ENCODE results near the gene PPP6R3. TPM values are rescaled to one million over a fixed set of nuclear protein-coding genes. Genes with fewer than 3 reads are reported as not detected.
A peak's percentile ranks its signal among the peaks of the same experiment; 100 is the strongest.

The PPP6R3 gene
- total RNA-seq, 1 experiment from 2014 or later = 129 TPM

GRCh38 chr11:68430801-68431200 is 29.8 kb upstream of the PPP6R3 start:
- Histone ChIP-seq H3K9me2 (ENCODE audit: insufficient read depth) (no peaks in the 10 kb centered on the region), H3K9me3 (ENCODE audit: insufficient read depth, low read depth) (peaks cover 10% of the 10 kb centered on the region; the same call in 1 of the 2 replicates), H3K79me2 (ENCODE audit: low read depth) (no peaks in the 10 kb centered on the region), H3F3A (ENCODE audit: insufficient read depth, low read depth) (no peaks in the 10 kb centered on the region; the same call in 1 of the 2 replicates), H3K4me2 (no peak overlapping the region), H3K36me3 (ENCODE audit: low read depth) (peaks cover 16% of the 10 kb centered on the region), H3K4me1 (replicated peaks; ENCODE audit: insufficient read depth) (no peaks in the 10 kb centered on the region), H3K4me3 (no peak overlapping the region), H3K27ac (no peak overlapping the region), H4K20me1 (ENCODE audit: insufficient read depth) (no peaks in the 10 kb centered on the region), H2AFZ (no peak overlapping the region), H3K27me3 (ENCODE audit: insufficient read depth, low read depth) (no peaks in the 10 kb centered on the region)
- DNase-seq = peak; percentile 65 to 69
- intact Hi-C loops (cut with micrococcal nuclease; ENCODE audit: unreplicated experiment) = no loop called here
- ChIA-PET POLR2A (ENCODE audit: unreplicated experiment) (no interaction called here), CTCF (interaction anchor here (0.6 kb wide), 1 partner anchor 422 kb away, joined by 8 read pairs; no protein-coding TSS in a partner anchor)
- no TSS peak for BruUV-seq (replicated peaks)
- TF ChIP-seq, protein P1, sequence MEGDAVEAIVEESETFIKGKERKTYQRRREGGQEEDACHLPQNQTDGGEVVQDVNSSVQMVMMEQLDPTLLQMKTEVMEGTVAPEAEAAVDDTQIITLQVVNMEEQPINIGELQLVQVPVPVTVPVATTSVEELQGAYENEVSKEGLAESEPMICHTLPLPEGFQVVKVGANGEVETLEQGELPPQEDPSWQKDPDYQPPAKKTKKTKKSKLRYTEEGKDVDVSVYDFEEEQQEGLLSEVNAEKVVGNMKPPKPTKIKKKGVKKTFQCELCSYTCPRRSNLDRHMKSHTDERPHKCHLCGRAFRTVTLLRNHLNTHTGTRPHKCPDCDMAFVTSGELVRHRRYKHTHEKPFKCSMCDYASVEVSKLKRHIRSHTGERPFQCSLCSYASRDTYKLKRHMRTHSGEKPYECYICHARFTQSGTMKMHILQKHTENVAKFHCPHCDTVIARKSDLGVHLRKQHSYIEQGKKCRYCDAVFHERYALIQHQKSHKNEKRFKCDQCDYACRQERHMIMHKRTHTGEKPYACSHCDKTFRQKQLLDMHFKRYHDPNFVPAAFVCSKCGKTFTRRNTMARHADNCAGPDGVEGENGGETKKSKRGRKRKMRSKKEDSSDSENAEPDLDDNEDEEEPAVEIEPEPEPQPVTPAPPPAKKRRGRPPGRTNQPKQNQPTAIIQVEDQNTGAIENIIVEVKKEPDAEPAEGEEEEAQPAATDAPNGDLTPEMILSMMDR (conservative IDR thresholded peaks at IDR 0.05) = no peak
- no peak for TF ChIP-seq EZH2 (IDR thresholded peaks at IDR 0.05; ENCODE audit: low read depth)

- no TSS peak for BruUV-seq (replicated peaks)
- ChIA-PET POLR2A (ENCODE audit: unreplicated experiment) (no interaction called here), CTCF (no interaction called here)
- Histone ChIP-seq H3K36me3 (ENCODE audit: low read depth) (peaks cover 16% of the 10 kb centered on the region), H3F3A (ENCODE audit: insufficient read depth, low read depth) (no peaks in the 10 kb centered on the region; the same call in 1 of the 2 replicates), H4K20me1 (ENCODE audit: insufficient read depth) (no peaks in the 10 kb centered on the region), H3K4me2 (no peak overlapping the region), H3K4me3 (no peak overlapping the region), H3K9me2 (ENCODE audit: insufficient read depth) (no peaks in the 10 kb centered on the region), H3K27me3 (ENCODE audit: insufficient read depth, low read depth) (no peaks in the 10 kb centered on the region), H3K9me3 (ENCODE audit: insufficient read depth, low read depth) (peaks cover 10% of the 10 kb centered on the region; the same call in 1 of the 2 replicates), H3K4me1 (replicated peaks; ENCODE audit: insufficient read depth) (0 out of 2 replicates have a peak, but pooled peaks cover 5% of the 10 kb centered on the region), H2AFZ (no peak overlapping the region), H3K27ac (no peak overlapping the region), H3K79me2 (ENCODE audit: low read depth) (no peaks in the 10 kb centered on the region)
- intact Hi-C loops (cut with micrococcal nuclease; ENCODE audit: unreplicated experiment) = no loop called here
- TF ChIP-seq, protein P1 (conservative IDR thresholded peaks at IDR 0.05) = no peak
- TF ChIP-seq EZH2 (IDR thresholded peaks at IDR 0.05; ENCODE audit: low read depth) = no peak
- DNase-seq = no peak
These were observed 28.4 kb upstream of the PPP6R3 start for GRCh38 chr11:68431984-68432645.

GRCh38 chr11:68432874-68433273 is 27.7 kb upstream of the PPP6R3 start:
- H3K79me2 ChIP-seq (ENCODE audit: low read depth) = no peaks in the 10 kb centered on the region
- ChIA-PET CTCF (no interaction called here), POLR2A (ENCODE audit: unreplicated experiment) (no interaction called here)
- H3K4me3 ChIP-seq = no peak overlapping the region
- peaks cover 16% of the 10 kb centered on the region for H3K36me3 ChIP-seq (ENCODE audit: low read depth)
- H4K20me1 ChIP-seq (ENCODE audit: insufficient read depth) = no peaks in the 10 kb centered on the region
- no TSS peak for BruUV-seq (replicated peaks)
- no peak overlapping the region for H2AFZ ChIP-seq
- no peak for DNase-seq
- 0 out of 2 replicates have a peak, but pooled peaks cover 7% of the 10 kb centered on the region for H3K4me1 ChIP-seq (replicated peaks; ENCODE audit: insufficient read depth)
- no peaks in the 10 kb centered on the region; the same call in 1 of the 2 replicates for H3F3A ChIP-seq (ENCODE audit: insufficient read depth, low read depth)
- no peaks in the 10 kb centered on the region for H3K9me2 ChIP-seq (ENCODE audit: insufficient read depth)
- H3K4me2 ChIP-seq = no peak overlapping the region
- TF ChIP-seq EZH2 (IDR thresholded peaks at IDR 0.05; ENCODE audit: low read depth) = no peak
- TF ChIP-seq, protein P1 (conservative IDR thresholded peaks at IDR 0.05) = no peak
- no peak overlapping the region for H3K27ac ChIP-seq
- H3K27me3 ChIP-seq (ENCODE audit: insufficient read depth, low read depth) = no peaks in the 10 kb centered on the region
- H3K9me3 ChIP-seq (ENCODE audit: insufficient read depth, low read depth) = peaks cover 10% of the 10 kb centered on the region; the same call in 1 of the 2 replicates
- intact Hi-C loops (cut with micrococcal nuclease; ENCODE audit: unreplicated experiment) = no loop called here
